Measurements from ENCODE around the gene INO80C. TPM values are rescaled to one million over a fixed set of nuclear protein-coding genes. Genes with fewer than 3 reads are reported as not detected.

INO80C gene
- total and polyA plus RNA-seq, 8 donors = 8.7 to 66.7 (median 29.6) TPM; not detected in 1

DNA sequence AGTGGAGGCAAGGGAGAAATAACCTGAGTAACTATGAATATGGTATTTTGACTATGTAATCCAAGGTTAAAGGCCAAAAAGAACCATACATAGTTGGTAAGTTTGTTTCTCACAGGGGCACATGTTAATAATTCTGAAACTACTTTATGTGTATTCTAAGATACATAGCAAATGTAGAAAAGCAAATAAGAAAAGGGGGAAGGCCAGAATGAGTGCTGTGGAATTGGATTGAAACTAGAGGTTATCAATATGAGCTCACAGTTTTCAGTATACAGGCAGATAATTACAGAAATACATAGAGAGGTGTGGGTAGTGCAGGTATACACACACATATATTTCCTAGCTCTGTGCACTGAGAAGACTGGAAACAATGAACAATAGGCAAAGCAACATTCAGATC lies 13.7 kb downstream of the INO80C start:
- H3K27me3 ChIP-seq = no peaks in the 10 kb centered on the region
- DNase-seq = no peak
- H3K4me1 ChIP-seq = peaks cover 31 to 60% (median 44%) of the 10 kb centered on the region in 4 donors
- no peak overlapping the region for H3K27ac ChIP-seq
- H3K9me3 ChIP-seq = no peaks in the 10 kb centered on the region
- no peaks in the 10 kb centered on the region for H3K36me3 ChIP-seq
- intact Hi-C loops (cut with DNase I; ENCODE audit: low total_unique reads) = no loop called here
- TF ChIP-seq EP300 (IDR thresholded peaks at IDR 0.05) (no peak), POLR2A (IDR thresholded peaks at IDR 0.05) (no peak), POLR2AphosphoS5 (IDR thresholded peaks at IDR 0.05) (no peak)
- TF ChIP-seq, protein P1, sequence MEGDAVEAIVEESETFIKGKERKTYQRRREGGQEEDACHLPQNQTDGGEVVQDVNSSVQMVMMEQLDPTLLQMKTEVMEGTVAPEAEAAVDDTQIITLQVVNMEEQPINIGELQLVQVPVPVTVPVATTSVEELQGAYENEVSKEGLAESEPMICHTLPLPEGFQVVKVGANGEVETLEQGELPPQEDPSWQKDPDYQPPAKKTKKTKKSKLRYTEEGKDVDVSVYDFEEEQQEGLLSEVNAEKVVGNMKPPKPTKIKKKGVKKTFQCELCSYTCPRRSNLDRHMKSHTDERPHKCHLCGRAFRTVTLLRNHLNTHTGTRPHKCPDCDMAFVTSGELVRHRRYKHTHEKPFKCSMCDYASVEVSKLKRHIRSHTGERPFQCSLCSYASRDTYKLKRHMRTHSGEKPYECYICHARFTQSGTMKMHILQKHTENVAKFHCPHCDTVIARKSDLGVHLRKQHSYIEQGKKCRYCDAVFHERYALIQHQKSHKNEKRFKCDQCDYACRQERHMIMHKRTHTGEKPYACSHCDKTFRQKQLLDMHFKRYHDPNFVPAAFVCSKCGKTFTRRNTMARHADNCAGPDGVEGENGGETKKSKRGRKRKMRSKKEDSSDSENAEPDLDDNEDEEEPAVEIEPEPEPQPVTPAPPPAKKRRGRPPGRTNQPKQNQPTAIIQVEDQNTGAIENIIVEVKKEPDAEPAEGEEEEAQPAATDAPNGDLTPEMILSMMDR (IDR thresholded peaks at IDR 0.05) = no peak
- no peak overlapping the region for H3K4me3 ChIP-seq

DNA sequence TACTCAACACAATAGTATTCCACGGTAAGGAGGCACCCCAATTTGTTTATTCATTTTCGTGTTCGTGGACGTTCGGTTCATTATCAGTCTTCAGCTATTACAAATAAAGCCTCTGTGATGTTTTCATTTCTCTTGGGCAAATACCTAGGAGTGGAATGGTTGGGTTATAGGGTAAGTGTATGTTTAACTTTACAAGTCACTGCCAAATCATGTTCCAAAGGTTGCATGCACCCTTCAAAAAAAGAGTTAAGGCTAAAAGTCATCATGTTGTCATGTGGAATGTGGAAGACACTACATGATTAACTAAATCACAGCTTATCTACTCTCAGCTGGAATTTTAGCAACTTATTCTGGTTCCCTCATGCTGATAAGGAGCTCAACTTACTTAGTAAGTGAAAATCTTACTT lies 15.8 kb downstream of the INO80C start:
- peaks cover 35 to 71% (median 53%) of the 10 kb centered on the region in 4 donors for H3K4me1 ChIP-seq
- peak in 1 of 2 donors; percentile 58 for DNase-seq
- no peak overlapping the region for H3K4me3 ChIP-seq
- peak in 1 of 3 donors; percentile 63 for TF ChIP-seq POLR2AphosphoS5 (IDR thresholded peaks at IDR 0.05)
- TF ChIP-seq EP300 (IDR thresholded peaks at IDR 0.05) = no peak
- peak overlapping the region; percentile 55 to 84 (median 79) for H3K27ac ChIP-seq
- H3K9me3 ChIP-seq = no peaks in the 10 kb centered on the region
- WGBS, 5 donors = 25 to 64% (median 46%) methylated on average over 5 of the region's 5 CpGs
- intact Hi-C loops (cut with DNase I; ENCODE audit: low total_unique reads) = no loop called here
- H3K36me3 ChIP-seq = no peaks in the 10 kb centered on the region
- no peaks in the 10 kb centered on the region for H3K27me3 ChIP-seq

GRCh38 chr18:35479911-35480586 lies 17.7 kb downstream of the INO80C start:
- TF ChIP-seq EP300 (IDR thresholded peaks at IDR 0.05) (no peak), POLR2A (IDR thresholded peaks at IDR 0.05) (no peak), POLR2AphosphoS5 (IDR thresholded peaks at IDR 0.05) (peak in 2 of 3 donors; percentile 52 to 78)
- TF ChIP-seq, protein P1 (IDR thresholded peaks at IDR 0.05) = no peak
- WGBS, 5 donors = 22 to 50% (median 33%) methylated on average over 1 of the region's 1 CpG
- peak overlapping the region; percentile 77 to 91 (median 83) for H3K27ac ChIP-seq
- intact Hi-C loops (cut with DNase I; ENCODE audit: low total_unique reads) = no loop called here
- peaks cover 35 to 71% (median 53%) of the 10 kb centered on the region in 4 donors for H3K4me1 ChIP-seq
- H3K4me3 ChIP-seq = no peak overlapping the region
- no peaks in the 10 kb centered on the region for H3K27me3 ChIP-seq
- peak; percentile 47 to 83 for DNase-seq
- H3K36me3 ChIP-seq = peaks cover 0 to 5% (median 2%) of the 10 kb centered on the region in 4 donors
- H3K9me3 ChIP-seq = no peaks in the 10 kb centered on the region

- H3K27me3 ChIP-seq = no peaks in the 10 kb centered on the region
Measured at GRCh38 chr18:35478520-35479435, 19.0 kb downstream of the INO80C start.

More at GRCh38 chr18:35478520-35479435, 19.0 kb downstream of the INO80C start:
- H3K9me3 ChIP-seq = no peaks in the 10 kb centered on the region
- TF ChIP-seq, protein P1 (IDR thresholded peaks at IDR 0.05) = no peak
- peak in 2 of 3 donors; percentile 28 to 74 for TF ChIP-seq POLR2AphosphoS5 (IDR thresholded peaks at IDR 0.05)
- peaks cover 35 to 63% (median 50%) of the 10 kb centered on the region in 4 donors for H3K4me1 ChIP-seq
- H3K4me3 ChIP-seq = no peak overlapping the region
- H3K27ac ChIP-seq = peak overlapping the region; percentile 77 to 84 (median 83)
- peaks cover 0 to 11% (median 2%) of the 10 kb centered on the region in 4 donors for H3K36me3 ChIP-seq
- intact Hi-C loops (cut with DNase I; ENCODE audit: low total_unique reads) = no loop called here
- WGBS, 5 donors = 35 to 56% (median 43%) methylated on average over 8 of the region's 8 CpGs
- peak; percentile 65 to 68 for DNase-seq
